Coronary artery (tissue), 2 donors: ENCODE results near the gene CDK9.

Source experiments
- DNase-seq: peaks from one replicate; pipeline ENCODE4 v3.0.0-alpha.2; 2017; ENCODE audit warnings: low spot score
- H3K27ac ChIP-seq, 2 donors: fragments of 200-600 bp; sonication (generic); one replicate each; pipeline ENCODE4 v1.5.1; 2016 to 2019
- H3K4me3 ChIP-seq: fragments of 200-600 bp; sonication (generic); 2 replicates; pipeline ENCODE4 v1.5.1; 2016; ENCODE audit warnings: mild to moderate bottlenecking, moderate library complexity
- CTCF ChIP-seq: fragments of 200-600 bp; sonication (generic); IDR thresholded peaks from one replicate; pipeline ENCODE4 v1.5.1; 2019; ENCODE audit warnings: antibody characterized with exemption

CDK9 gene

GRCh38 chr9:127790094-127790855 is 4.4 kb downstream of the CDK9 start:
- no peak overlapping the region for H3K4me3 ChIP-seq
- DNase-seq, result no peak
- TF ChIP-seq CTCF, result no peak
- H3K27ac ChIP-seq, result no peak overlapping the region

- no peak for DNase-seq
- TF ChIP-seq CTCF, result no peak
- H3K27ac ChIP-seq, result peak overlapping the region in 1 of 2 donors; percentile 15
Measured at GRCh38 chr9:127791085-127791484, 5.3 kb downstream of the CDK9 start.

GRCh38 chr9:127792417-127793031 is 6.7 kb downstream of the CDK9 start:
- DNase-seq, result no peak
- no peak overlapping the region for H3K4me3 ChIP-seq
- no peak overlapping the region for H3K27ac ChIP-seq
- TF ChIP-seq CTCF, result no peak

More at GRCh38 chr9:127791085-127791484, 5.3 kb downstream of the CDK9 start:
- H3K4me3 ChIP-seq, result no peak overlapping the region

- TF ChIP-seq CTCF, result no peak
- H3K27ac ChIP-seq, result peak overlapping the region in 1 of 2 donors; percentile 58
- no peak for DNase-seq
- no peak overlapping the region for H3K4me3 ChIP-seq
Measured at GRCh38 chr9:127793093-127793708, 7.4 kb downstream of the CDK9 start.

GRCh38 chr9:127794001-127794791 is 8.4 kb downstream of the CDK9 start:
- no peak for TF ChIP-seq CTCF
- DNase-seq, result peak; percentile 70
- no peak overlapping the region for H3K4me3 ChIP-seq
- peak overlapping the region in 1 of 2 donors; percentile 3 for H3K27ac ChIP-seq

GRCh38 chr9:127796225-127796813 is 10.5 kb downstream of the CDK9 start:
- TF ChIP-seq CTCF, result no peak
- no peak overlapping the region for H3K27ac ChIP-seq
- peak; percentile 73 for DNase-seq
- H3K4me3 ChIP-seq, result no peak overlapping the region
